ENCODE measurements around the gene SNX10. TPM values are rescaled to one million over a fixed set of nuclear protein-coding genes. Genes with fewer than 3 reads are reported as not detected.

Gene SNX10
- total RNA-seq, 1 donor from 2014 or later = 9.4 TPM

GRCh38 chr7:26370011-26370410 lies 78.3 kb downstream of the SNX10 start:
- peak; percentile 69 for DNase-seq

- no peak for DNase-seq
These were observed 80.6 kb downstream of the SNX10 start for GRCh38 chr7:26372249-26372648.

GRCh38 chr7:26372704-26373103 lies 81.0 kb downstream of the SNX10 start:
- no peak for DNase-seq

- no peak for DNase-seq
These were observed 83.1 kb downstream of the SNX10 start for GRCh38 chr7:26374647-26375373.

- no peak for DNase-seq
These were observed 84.1 kb downstream of the SNX10 start for GRCh38 chr7:26375726-26376174.

- DNase-seq = peak; percentile 29
These were observed 84.7 kb downstream of the SNX10 start for GRCh38 chr7:26376175-26376917.

- no peak for DNase-seq
These were observed 86.4 kb downstream of the SNX10 start for GRCh38 chr7:26378016-26378415.

GRCh38 chr7:26379711-26380110 lies 88.0 kb downstream of the SNX10 start:
- no peak for DNase-seq

- DNase-seq = no peak
These were observed 90.1 kb downstream of the SNX10 start for GRCh38 chr7:26381476-26382353.

GRCh38 chr7:26385240-26385639 lies 93.6 kb downstream of the SNX10 start:
- DNase-seq = no peak

- no peak for DNase-seq
These were observed 96.1 kb downstream of the SNX10 start for GRCh38 chr7:26387731-26388130.

GRCh38 chr7:26388256-26388655 lies 96.6 kb downstream of the SNX10 start:
- DNase-seq = no peak

GRCh38 chr7:26390016-26390415 lies 98.4 kb downstream of the SNX10 start:
- no peak for DNase-seq

GRCh38 chr7:26393818-26394217 lies 102.2 kb downstream of the SNX10 start:
- DNase-seq = no peak

GRCh38 chr7:26397332-26397731 lies 105.7 kb downstream of the SNX10 start:
- no peak for DNase-seq

GRCh38 chr7:26397796-26398426 lies 106.2 kb downstream of the SNX10 start:
- DNase-seq = no peak

- DNase-seq = peak; percentile 78
These were observed 106.7 kb downstream of the SNX10 start for GRCh38 chr7:26398427-26398755.

GRCh38 chr7:26398756-26399509 lies 107.3 kb downstream of the SNX10 start:
- peak; percentile 77 for DNase-seq

- DNase-seq = no peak
These were observed 108.1 kb downstream of the SNX10 start for GRCh38 chr7:26399736-26400135.

- no peak for DNase-seq
These were observed 112.0 kb downstream of the SNX10 start for GRCh38 chr7:26403640-26404039.

GRCh38 chr7:26404189-26404996 lies 112.7 kb downstream of the SNX10 start:
- no peak for DNase-seq
